HepG2 (cell line): ENCODE data around the gene KIF23. TPM values are rescaled to one million over a fixed set of nuclear protein-coding genes. Genes with fewer than 3 reads are reported as not detected.

ENCODE experiments used
- ATAC-seq: fragments of 200-7000 bp; cut with Tn5 transposase; 3 replicates; pipeline ENCODE4 v1.9.1; 2020; ENCODE audit warnings: mild to moderate bottlenecking, moderate library complexity
- BruUV-seq: library from RNA; stranded (reverse); fragments of 400-500 nt; replicated peaks from 2 replicates; lab custom pipeline; 2021; lab: Mats Ljungman, UMichigan
- CTCF ChIA-PET: fragments of 300-600 bp; formaldehyde crosslinking; extraction: SDS; loops from one replicate; lab custom pipeline; 2021; ENCODE audit warnings: low total read pairs, inconsistent platforms, low intra/inter-chr PET ratio; lab: Yijun Ruan, JAX
- POLR2A ChIA-PET: fragments of 350-600 bp; sonication (Branson Sonifier 250); formaldehyde crosslinking; loops from one replicate; lab custom pipeline; 2020; ENCODE audit warnings: antibody characterized with exemption, inconsistent platforms; lab: Yijun Ruan, JAX
- DNase-seq: peaks from one replicate; pipeline ENCODE4 v3.0.0-alpha.2; 2015; ENCODE audit warnings: low spot score
- FAIRE-seq: peaks from 3 replicates; lab custom pipeline; 2011; peaks lifted over from hg19 to GRCh38; lab: Jason Lieb, UNC
- H2AFZ ChIP-seq: one replicate; pipeline ENCODE4 v1.6.1; 2011; ENCODE audit warnings: low read length, inconsistent platforms
- H3K27ac ChIP-seq: fragments of 300-600 bp; 3 replicates; pipeline ENCODE4 v1.8.0; 2011; ENCODE audit warnings: mixed run types, mild to moderate bottlenecking, mixed read lengths, low read length, inconsistent platforms; ENCODE audit not compliant: insufficient read depth; ENCODE audit errors: extremely low read length
- H3K27me3 ChIP-seq, 2 experiments: fragments of 200-600 bp in 1 of 2; 2 replicates in 1 of 2; 3 replicates in 1 of 2; pipeline versions ENCODE4 v1.6.0 to v1.8.0; 2011; ENCODE audit warnings: low read length in 2 of 2, mild to moderate bottlenecking in 2 of 2, moderate library complexity in 2 of 2, inconsistent platforms in 1 of 2; ENCODE audit not compliant: insufficient read depth in 2 of 2, control insufficient read depth in 1 of 2
- H3K36me3 ChIP-seq, 2 experiments: fragments of 200-600 bp in 1 of 2; replicated peaks in 1 of 2; 2 replicates in 1 of 2; 3 replicates in 1 of 2; pipeline versions ENCODE4 v1.5.1 to v1.8.0; 2011; ENCODE audit warnings: low read length in 2 of 2, inconsistent platforms in 1 of 2; ENCODE audit not compliant: insufficient read depth in 2 of 2, control insufficient read depth in 1 of 2
- H3K4me1 ChIP-seq: 2 replicates; pipeline ENCODE4 v1.5.1; 2012; ENCODE audit warnings: low read length, inconsistent platforms; ENCODE audit not compliant: insufficient read depth
- H3K4me2 ChIP-seq: 2 replicates; pipeline ENCODE4 v1.6.0; 2011; ENCODE audit warnings: low read depth, low read length, inconsistent platforms
- H3K4me3 ChIP-seq, 3 experiments: fragments of 200-600 bp in 1 of 3; sonication (generic), shearing (Covaris generic) in 1 of 3; replicated peaks in 1 of 3; 2 replicates each; pipeline ENCODE4 v1.5.1; 2011 to 2016; ENCODE audit warnings: low read length in 3 of 3, inconsistent platforms in 2 of 3, low read depth in 2 of 3, mild to moderate bottlenecking in 2 of 3, control low read depth in 1 of 3, mixed read lengths in 1 of 3; ENCODE audit not compliant: insufficient read depth in 1 of 3
- H3K79me2 ChIP-seq: one replicate; pipeline ENCODE4 v1.6.1; 2011; ENCODE audit warnings: low read length, inconsistent platforms; ENCODE audit not compliant: insufficient read depth
- H3K9ac ChIP-seq: 2 replicates; pipeline ENCODE4 v1.6.0; 2011; ENCODE audit warnings: mild to moderate bottlenecking, low read depth, low read length, inconsistent platforms; ENCODE audit not compliant: insufficient read depth
- H3K9me3 ChIP-seq: 2 replicates; pipeline ENCODE4 v1.5.1; 2012; ENCODE audit warnings: mild to moderate bottlenecking, low read length
- H4K20me1 ChIP-seq: 2 replicates; pipeline ENCODE4 v1.6.0; 2011; ENCODE audit warnings: inconsistent platforms, mild to moderate bottlenecking, low read length, moderate library complexity; ENCODE audit not compliant: insufficient read depth
- CC2D1A ChIP-seq: sonication (generic); formaldehyde crosslinking; IDR thresholded peaks from 2 replicates; pipeline ENCODE4 v1.8.1; 2023; ENCODE audit warnings: mild to moderate bottlenecking, missing genetic modification reagents
- EZH2 ChIP-seq: conservative IDR thresholded peaks from 2 replicates; pipeline ENCODE4 v1.6.1; 2012; ENCODE audit warnings: mild to moderate bottlenecking, low read depth, low read length, moderate library complexity
- KLF16 ChIP-seq, 2 experiments: sonication (generic) in 1 of 2; formaldehyde crosslinking in 1 of 2; IDR thresholded peaks; 2 replicates each; pipeline versions ENCODE4 v1.6.1 to v1.8.0; 2016 to 2023; ENCODE audit warnings: missing genetic modification reagents in 2 of 2, missing compliant biosample characterization in 1 of 2
- MBD4 ChIP-seq: IDR thresholded peaks from 2 replicates; pipeline ENCODE4 v1.6.1; 2012; ENCODE audit warnings: low read length, inconsistent platforms, borderline replicate concordance
- RFX5 ChIP-seq: IDR thresholded peaks from 2 replicates; pipeline ENCODE4 v1.6.1; 2011; ENCODE audit warnings: low read depth, low read length, improper control_type of control experiment
- TGIF2 ChIP-seq: IDR thresholded peaks from 2 replicates; pipeline ENCODE4 v1.6.1; 2016; ENCODE audit warnings: control low read depth, missing compliant biosample characterization
- ZC3H4 ChIP-seq: sonication (generic); formaldehyde crosslinking; IDR thresholded peaks from 2 replicates; pipeline ENCODE4 v1.4.0; 2020; ENCODE audit warnings: missing genetic modification reagents, borderline replicate concordance
- ZFYVE20 ChIP-seq: sonication (generic); formaldehyde crosslinking; IDR thresholded peaks from 2 replicates; pipeline ENCODE4 v1.8.0; 2023; ENCODE audit warnings: low read depth, mild to moderate bottlenecking, moderate library complexity, missing genetic modification reagents, borderline replicate concordance
- ZNF333 ChIP-seq: sonication (generic); formaldehyde crosslinking; IDR thresholded peaks from 2 replicates; pipeline ENCODE4 v1.4.0; 2020; ENCODE audit warnings: mild to moderate bottlenecking, missing genetic modification reagents, borderline replicate concordance
- ZNF558 ChIP-seq: sonication (generic); formaldehyde crosslinking; IDR thresholded peaks from 2 replicates; pipeline ENCODE4 v1.9.0; 2022; ENCODE audit warnings: mild to moderate bottlenecking, missing genetic modification reagents, borderline replicate concordance
- ZNF790 ChIP-seq: sonication (generic); formaldehyde crosslinking; IDR thresholded peaks from 2 replicates; pipeline ENCODE4 v1.8.0; 2022; ENCODE audit warnings: missing genetic modification reagents, mild to moderate bottlenecking, borderline replicate concordance
- WGBS: methylation state at CpG from one replicate; pipeline ENCODE4 v1.1.6; 2017; ENCODE audit warnings: low lambda C conversion rate; 5-methylcytosine and 5-hydroxymethylcytosine counted together
- in situ Hi-C: cut with HindIII; loops from 2 replicates; pipeline ENCODE4 v1.10.0; 2017; ENCODE audit warnings: low pct_unique_long_range_greater_than_20kb; ENCODE audit not compliant: extremely low pct_ligation_motif_present
- intact Hi-C: fragments of 100-400 bp; cut with micrococcal nuclease; formaldehyde crosslinking; loops from one replicate; pipeline ENCODE4 v1.10.0; 2022; ENCODE audit not compliant: unreplicated experiment
- polyA plus RNA-seq, 8 experiments: library from polyadenylated mRNA; depleted of rRNA in 3 of 8; stranded (reverse) in 7 of 8; unstranded in 1 of 8; fragments of >200 nt; fragmentation: Illumina TruSeq in 4 of 8; extraction: Trizol in 4 of 8; gene quantifications; 2 replicates each; pipeline versions ENCODE4 v1.2.1 to v1.2.3, GENCODE V29; 2011 to 2016; ENCODE audit warnings: low read depth in 4 of 8, missing spikeins in 1 of 8, mixed read lengths in 1 of 8; ENCODE audit not compliant: insufficient read depth in 1 of 8
- total RNA-seq, 5 experiments: library from RNA; depleted of rRNA; stranded (reverse); fragments of >200 nt; fragmentation: Illumina TruSeq; extraction: Trizol; gene quantifications; 2 replicates each; pipeline ENCODE4 v1.2.3, GENCODE V29; 2016; ENCODE audit warnings: low read depth in 1 of 5
- TF ChIP-seq, protein P1 (sequence below): IDR thresholded peaks from 2 replicates; pipeline ENCODE4 v1.6.1; 2016; ENCODE audit warnings: missing compliant biosample characterization, missing genetic modification reagents, borderline replicate concordance
- TF ChIP-seq, protein P2 (sequence below): sonication (generic); formaldehyde crosslinking; IDR thresholded peaks from 2 replicates; pipeline ENCODE4 v1.4.0; 2020; ENCODE audit warnings: missing genetic modification reagents, mild to moderate bottlenecking, borderline replicate concordance
- TF ChIP-seq, protein P3 (sequence below): sonication (generic); formaldehyde crosslinking; IDR thresholded peaks from 2 replicates; pipeline ENCODE4 v1.5.1; 2020; ENCODE audit warnings: mild to moderate bottlenecking, missing genetic modification reagents, moderate library complexity
- TF ChIP-seq, protein P4 (sequence below): sonication (generic); formaldehyde crosslinking; IDR thresholded peaks from 2 replicates; pipeline ENCODE4 v1.4.0; 2020; ENCODE audit warnings: mild to moderate bottlenecking, missing genetic modification reagents

KIF23 gene
- total and polyA plus RNA-seq, 2 of the 13 experiments (the other 11 are each of a cell fraction or from before 2014, with no cell fraction given), result 11.3 to 38.1 TPM

DNA sequence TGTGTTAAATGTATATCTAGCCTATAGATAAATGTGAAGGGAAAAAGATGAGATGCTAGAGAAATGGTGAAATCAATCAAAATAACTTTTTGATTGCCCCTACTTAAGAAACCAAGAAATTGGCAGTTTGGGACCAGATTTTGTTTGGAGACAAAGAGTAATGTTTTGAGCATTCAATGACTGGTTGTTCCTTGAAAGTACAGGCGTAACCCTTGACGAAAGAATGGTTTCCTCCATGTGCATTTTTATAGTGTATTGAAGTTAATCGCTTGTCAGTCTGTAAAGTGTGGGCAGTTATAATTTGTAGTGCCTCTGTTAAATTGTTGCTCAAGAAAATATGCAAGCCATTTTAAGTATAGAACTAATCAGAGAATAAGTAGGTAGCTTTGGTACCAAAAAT is 1.2 kb downstream of the KIF23 start:
- Histone ChIP-seq H3K9me3 (no peaks in the 10 kb centered on the region), H3K27me3 (no peaks in the 10 kb centered on the region), H3K27ac (no peak overlapping the region), H3K4me2 (peak overlapping the region; percentile 94), H3K4me3 (peak overlapping the region; percentile 77 to 98 (median 96)), H3K4me1 (peaks cover 27% of the 10 kb centered on the region), H2AFZ (no peak overlapping the region), H3K9ac (peak overlapping the region; percentile 90), H3K79me2 (peaks cover 27% of the 10 kb centered on the region), H4K20me1 (no peaks in the 10 kb centered on the region; the same call in 1 of the 2 replicates), H3K36me3 (peaks cover 3 to 17% of the 10 kb centered on the region in 2 experiments; a peak in 4 of 5 replicates)
- TSS peak; percentile 78 for BruUV-seq
- ATAC-seq (no peak), DNase-seq (no peak), FAIRE-seq (no peak)
- WGBS, result 70% methylated on average over 3 of the region's 3 CpGs
- CTCF ChIA-PET, result no interaction called here
- in situ Hi-C loops, result no loop called here
- intact Hi-C loops, result loop anchor here (2.0 to 5.0 kb wide), 2 partner anchors 37 to 47 kb away; partner anchors contain the start of gene RPLP1
- POLR2A ChIA-PET, result interaction anchor here (1.4 to 3.7 kb wide), 2 partner anchors 37 to 683 kb away, joined by 3 to 40 read pairs; partner anchors contain the start of genes RPLP1 and TLE3
- no peak for TF ChIP-seq TGIF2 (CRISPR knock-in tag)
- no peak for TF ChIP-seq MBD4
- no peak for TF ChIP-seq ZC3H4 (CRISPR knock-in tag)
- no peak for TF ChIP-seq CC2D1A (CRISPR knock-in tag)
- TF ChIP-seq ZFYVE20, result no peak
- TF ChIP-seq ZNF790, result no peak
- TF ChIP-seq KLF16 (CRISPR knock-in tag; IDR thresholded peaks at IDR 0.05), result no peak
- TF ChIP-seq, protein P1, sequence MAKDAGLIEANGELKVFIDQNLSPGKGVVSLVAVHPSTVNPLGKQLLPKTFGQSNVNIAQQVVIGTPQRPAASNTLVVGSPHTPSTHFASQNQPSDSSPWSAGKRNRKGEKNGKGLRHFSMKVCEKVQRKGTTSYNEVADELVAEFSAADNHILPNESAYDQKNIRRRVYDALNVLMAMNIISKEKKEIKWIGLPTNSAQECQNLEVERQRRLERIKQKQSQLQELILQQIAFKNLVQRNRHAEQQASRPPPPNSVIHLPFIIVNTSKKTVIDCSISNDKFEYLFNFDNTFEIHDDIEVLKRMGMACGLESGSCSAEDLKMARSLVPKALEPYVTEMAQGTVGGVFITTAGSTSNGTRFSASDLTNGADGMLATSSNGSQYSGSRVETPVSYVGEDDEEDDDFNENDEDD (CRISPR knock-in tag), result no peak
- TF ChIP-seq, protein P2, sequence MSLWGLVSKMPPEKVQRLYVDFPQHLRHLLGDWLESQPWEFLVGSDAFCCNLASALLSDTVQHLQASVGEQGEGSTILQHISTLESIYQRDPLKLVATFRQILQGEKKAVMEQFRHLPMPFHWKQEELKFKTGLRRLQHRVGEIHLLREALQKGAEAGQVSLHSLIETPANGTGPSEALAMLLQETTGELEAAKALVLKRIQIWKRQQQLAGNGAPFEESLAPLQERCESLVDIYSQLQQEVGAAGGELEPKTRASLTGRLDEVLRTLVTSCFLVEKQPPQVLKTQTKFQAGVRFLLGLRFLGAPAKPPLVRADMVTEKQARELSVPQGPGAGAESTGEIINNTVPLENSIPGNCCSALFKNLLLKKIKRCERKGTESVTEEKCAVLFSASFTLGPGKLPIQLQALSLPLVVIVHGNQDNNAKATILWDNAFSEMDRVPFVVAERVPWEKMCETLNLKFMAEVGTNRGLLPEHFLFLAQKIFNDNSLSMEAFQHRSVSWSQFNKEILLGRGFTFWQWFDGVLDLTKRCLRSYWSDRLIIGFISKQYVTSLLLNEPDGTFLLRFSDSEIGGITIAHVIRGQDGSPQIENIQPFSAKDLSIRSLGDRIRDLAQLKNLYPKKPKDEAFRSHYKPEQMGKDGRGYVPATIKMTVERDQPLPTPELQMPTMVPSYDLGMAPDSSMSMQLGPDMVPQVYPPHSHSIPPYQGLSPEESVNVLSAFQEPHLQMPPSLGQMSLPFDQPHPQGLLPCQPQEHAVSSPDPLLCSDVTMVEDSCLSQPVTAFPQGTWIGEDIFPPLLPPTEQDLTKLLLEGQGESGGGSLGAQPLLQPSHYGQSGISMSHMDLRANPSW, result no peak
- TF ChIP-seq EZH2, result no peak
- TF ChIP-seq, protein P3, sequence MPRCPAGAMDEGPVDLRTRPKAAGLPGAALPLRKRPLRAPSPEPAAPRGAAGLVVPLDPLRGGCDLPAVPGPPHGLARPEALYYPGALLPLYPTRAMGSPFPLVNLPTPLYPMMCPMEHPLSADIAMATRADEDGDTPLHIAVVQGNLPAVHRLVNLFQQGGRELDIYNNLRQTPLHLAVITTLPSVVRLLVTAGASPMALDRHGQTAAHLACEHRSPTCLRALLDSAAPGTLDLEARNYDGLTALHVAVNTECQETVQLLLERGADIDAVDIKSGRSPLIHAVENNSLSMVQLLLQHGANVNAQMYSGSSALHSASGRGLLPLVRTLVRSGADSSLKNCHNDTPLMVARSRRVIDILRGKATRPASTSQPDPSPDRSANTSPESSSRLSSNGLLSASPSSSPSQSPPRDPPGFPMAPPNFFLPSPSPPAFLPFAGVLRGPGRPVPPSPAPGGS, result no peak
- TF ChIP-seq ZNF333 (CRISPR knock-in tag), result no peak
- no peak for TF ChIP-seq ZNF558 (CRISPR knock-in tag)
- TF ChIP-seq RFX5, result no peak
- TF ChIP-seq, protein P4, sequence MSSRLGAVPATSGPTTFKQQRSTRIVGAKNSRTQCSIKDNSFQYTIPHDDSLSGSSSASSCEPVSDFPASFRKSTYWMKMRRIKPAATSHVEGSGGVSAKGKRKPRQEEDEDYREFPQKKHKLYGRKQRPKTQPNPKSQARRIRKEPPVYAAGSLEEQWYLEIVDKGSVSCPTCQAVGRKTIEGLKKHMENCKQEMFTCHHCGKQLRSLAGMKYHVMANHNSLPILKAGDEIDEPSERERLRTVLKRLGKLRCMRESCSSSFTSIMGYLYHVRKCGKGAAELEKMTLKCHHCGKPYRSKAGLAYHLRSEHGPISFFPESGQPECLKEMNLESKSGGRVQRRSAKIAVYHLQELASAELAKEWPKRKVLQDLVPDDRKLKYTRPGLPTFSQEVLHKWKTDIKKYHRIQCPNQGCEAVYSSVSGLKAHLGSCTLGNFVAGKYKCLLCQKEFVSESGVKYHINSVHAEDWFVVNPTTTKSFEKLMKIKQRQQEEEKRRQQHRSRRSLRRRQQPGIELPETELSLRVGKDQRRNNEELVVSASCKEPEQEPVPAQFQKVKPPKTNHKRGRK (CRISPR knock-in tag), result no peak
